Progenitor cell of endocrine pancreas (in vitro differentiated cells): Measurements from ENCODE around the gene TMIGD3. TPM values are rescaled to one million over a fixed set of nuclear protein-coding genes. Genes with fewer than 3 reads are reported as not detected.

Experiments
- DNase-seq: peaks from one replicate; pipeline ENCODE4 v3.0.0; 2021; ENCODE audit warnings: low spot score; ENCODE audit not compliant: unreplicated experiment
- H3K27ac Mint-ChIP-seq: 2 replicates; pipeline ENCODE4 v1.8.0; 2021; ENCODE audit warnings: mild to moderate bottlenecking, moderate library complexity, mixed read lengths
- H3K27me3 Mint-ChIP-seq: 2 replicates; pipeline ENCODE4 v1.8.0; 2021; ENCODE audit warnings: mixed read lengths
- H3K36me3 Mint-ChIP-seq: 2 replicates; pipeline ENCODE4 v1.8.0; 2022; ENCODE audit warnings: mixed read lengths; ENCODE audit not compliant: insufficient read depth
- H3K4me1 Mint-ChIP-seq: 2 replicates; pipeline ENCODE4 v1.8.0; 2021; ENCODE audit warnings: low read depth, mixed read lengths
- H3K4me3 Mint-ChIP-seq: 2 replicates; pipeline ENCODE4 v1.8.0; 2021; ENCODE audit warnings: low read depth, mild to moderate bottlenecking, moderate library complexity, mixed read lengths
- H3K9me3 Mint-ChIP-seq: 2 replicates; pipeline ENCODE4 v1.8.0; 2021; ENCODE audit warnings: low read depth, mixed read lengths
- total RNA-seq: library from RNA; stranded (reverse); gene quantifications from 2 replicates; pipeline ENCODE4 v1.2.1, GENCODE V29; 2021
- TF ChIP-seq, protein P1 (sequence below): fragments of 200-600 bp; sonication (generic); IDR thresholded peaks from one replicate; pipeline ENCODE4 v1.5.0; 2021; ENCODE audit warnings: antibody characterized with exemption, mild to moderate bottlenecking; ENCODE audit not compliant: unreplicated experiment

Gene TMIGD3
- total RNA-seq, 1 donor from 2014 or later = not detected

DNA sequence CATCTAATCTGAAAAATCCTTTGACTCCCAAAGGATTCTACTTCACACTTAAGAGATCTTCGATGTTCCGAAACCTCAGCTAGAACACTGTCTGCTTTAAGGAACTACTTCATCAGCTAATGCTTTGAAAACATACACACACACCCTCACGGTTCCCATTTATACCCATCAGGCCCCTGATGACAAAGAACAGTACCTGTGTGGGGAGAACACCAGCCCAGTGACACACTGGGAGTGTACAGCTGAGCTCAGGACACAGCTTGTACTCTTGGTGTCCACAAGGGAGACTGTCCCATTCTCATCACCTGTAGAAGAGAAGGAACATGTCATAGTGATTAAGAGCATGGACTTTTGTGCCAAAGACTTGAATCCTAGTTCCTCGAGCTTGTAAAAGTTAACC lies 61.0 kb downstream of the TMIGD3 start:
- H3K9me3 Mint-ChIP-seq = no peaks in the 10 kb centered on the region
- peaks cover 59% of the 10 kb centered on the region for H3K36me3 Mint-ChIP-seq
- TF ChIP-seq, protein P1, sequence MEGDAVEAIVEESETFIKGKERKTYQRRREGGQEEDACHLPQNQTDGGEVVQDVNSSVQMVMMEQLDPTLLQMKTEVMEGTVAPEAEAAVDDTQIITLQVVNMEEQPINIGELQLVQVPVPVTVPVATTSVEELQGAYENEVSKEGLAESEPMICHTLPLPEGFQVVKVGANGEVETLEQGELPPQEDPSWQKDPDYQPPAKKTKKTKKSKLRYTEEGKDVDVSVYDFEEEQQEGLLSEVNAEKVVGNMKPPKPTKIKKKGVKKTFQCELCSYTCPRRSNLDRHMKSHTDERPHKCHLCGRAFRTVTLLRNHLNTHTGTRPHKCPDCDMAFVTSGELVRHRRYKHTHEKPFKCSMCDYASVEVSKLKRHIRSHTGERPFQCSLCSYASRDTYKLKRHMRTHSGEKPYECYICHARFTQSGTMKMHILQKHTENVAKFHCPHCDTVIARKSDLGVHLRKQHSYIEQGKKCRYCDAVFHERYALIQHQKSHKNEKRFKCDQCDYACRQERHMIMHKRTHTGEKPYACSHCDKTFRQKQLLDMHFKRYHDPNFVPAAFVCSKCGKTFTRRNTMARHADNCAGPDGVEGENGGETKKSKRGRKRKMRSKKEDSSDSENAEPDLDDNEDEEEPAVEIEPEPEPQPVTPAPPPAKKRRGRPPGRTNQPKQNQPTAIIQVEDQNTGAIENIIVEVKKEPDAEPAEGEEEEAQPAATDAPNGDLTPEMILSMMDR = no peak
- H3K27me3 Mint-ChIP-seq = no peaks in the 10 kb centered on the region
- peak overlapping the region; percentile 33 for H3K27ac Mint-ChIP-seq
- no peak overlapping the region for H3K4me3 Mint-ChIP-seq
- no peak for DNase-seq
- peaks cover 45% of the 10 kb centered on the region for H3K4me1 Mint-ChIP-seq

DNA sequence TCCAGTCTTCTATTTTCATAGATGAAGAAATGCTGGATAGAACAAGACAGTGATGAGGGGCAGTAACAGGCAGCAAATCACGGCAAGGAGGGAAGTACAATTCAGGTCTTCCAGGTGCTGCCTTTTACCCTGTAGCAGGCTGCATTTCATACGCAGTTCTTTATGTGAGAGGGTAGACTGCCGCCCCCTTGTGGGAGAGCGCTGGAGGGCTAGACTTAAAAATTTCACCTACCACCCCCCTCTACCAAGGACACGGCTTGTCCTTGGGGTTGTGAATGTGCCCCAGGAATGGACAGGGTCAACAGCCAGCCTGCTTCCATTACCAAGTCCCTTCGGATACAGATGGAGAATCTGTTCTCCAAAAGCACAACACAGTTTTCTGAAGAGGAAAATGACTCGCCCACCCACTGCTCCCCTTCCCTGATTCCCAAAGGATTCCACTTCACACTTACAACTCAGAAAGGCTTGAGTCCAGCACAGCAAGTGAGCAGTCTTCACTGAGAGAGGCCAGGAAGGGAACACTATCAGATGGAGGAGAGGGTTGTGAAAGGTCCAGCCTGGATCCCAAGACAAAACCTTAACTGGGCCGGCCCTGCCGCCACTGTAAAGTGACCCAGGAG lies 61.8 kb downstream of the TMIGD3 start:
- Mint-ChIP-seq H3K36me3 (peaks cover 62% of the 10 kb centered on the region), H3K27me3 (no peaks in the 10 kb centered on the region), H3K4me3 (no peak overlapping the region), H3K27ac (no peak overlapping the region), H3K9me3 (no peaks in the 10 kb centered on the region), H3K4me1 (peaks cover 37% of the 10 kb centered on the region)
- peak; percentile 28 for DNase-seq
- TF ChIP-seq, protein P1 = peak; percentile 71

DNA sequence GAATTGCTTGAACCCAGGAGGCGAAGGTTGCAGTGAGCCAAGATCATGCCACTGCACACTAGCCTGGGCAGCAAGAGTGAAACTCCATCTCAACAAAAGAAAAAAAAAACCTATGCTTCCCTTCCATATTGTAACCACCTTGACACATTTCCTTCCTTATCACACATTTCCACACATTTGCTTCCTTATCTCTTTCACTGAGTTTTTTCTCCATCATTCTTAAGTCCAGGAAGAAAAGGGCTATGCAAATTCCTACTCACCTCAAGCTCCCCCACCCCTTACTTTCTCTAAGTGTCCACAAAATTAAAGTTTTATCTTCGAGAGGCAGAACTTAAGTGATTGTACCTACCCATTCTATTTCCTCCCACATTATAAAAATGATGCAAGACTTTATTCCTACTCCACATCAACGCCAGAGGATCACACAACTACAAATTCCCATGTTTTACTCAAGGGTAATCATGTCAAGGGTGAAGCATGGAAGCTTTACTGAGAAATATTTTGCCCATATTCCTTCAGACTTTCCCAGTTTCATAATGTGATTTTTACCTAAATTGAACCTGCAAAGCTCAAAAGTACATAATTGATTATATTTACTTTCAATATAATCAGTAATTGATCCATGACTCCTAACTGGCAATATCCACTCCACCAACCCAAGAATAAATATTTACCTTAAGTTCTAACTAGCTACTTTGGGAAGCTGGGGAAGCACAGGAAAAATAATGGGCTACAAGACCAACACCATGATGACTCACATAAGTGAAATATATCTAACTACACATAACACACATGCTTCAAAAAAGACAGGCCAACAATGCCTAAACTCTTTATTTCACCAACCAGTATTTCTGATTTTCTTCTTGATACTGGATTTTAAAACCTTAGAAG lies 63.7 kb downstream of the TMIGD3 start:
- no peak for DNase-seq
- no peak overlapping the region for H3K4me3 Mint-ChIP-seq
- no peaks in the 10 kb centered on the region for H3K27me3 Mint-ChIP-seq
- peaks cover 55% of the 10 kb centered on the region for H3K36me3 Mint-ChIP-seq
- no peaks in the 10 kb centered on the region for H3K9me3 Mint-ChIP-seq
- H3K4me1 Mint-ChIP-seq = peaks cover 25% of the 10 kb centered on the region
- TF ChIP-seq, protein P1 = no peak
- peak overlapping the region; percentile 54 for H3K27ac Mint-ChIP-seq

DNA sequence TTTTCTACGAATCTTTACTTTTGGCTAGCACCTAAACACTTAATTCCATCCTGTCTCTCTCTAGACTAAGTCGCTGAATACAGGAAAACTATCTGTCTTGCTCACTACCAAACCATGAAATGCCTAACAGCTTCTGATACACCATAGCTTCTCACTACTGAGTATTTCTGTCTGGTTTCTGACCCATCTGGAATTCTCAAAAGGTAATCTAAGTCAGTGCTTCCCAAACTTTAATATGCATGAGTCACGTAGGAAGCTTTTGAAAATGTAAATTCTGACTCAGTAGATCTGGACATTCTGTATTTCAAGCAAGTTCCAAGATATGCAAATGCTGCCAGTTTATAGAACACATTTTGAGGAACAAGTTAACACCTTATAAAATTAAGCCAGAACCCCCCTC lies 66.7 kb downstream of the TMIGD3 start:
- Mint-ChIP-seq H3K9me3 (no peaks in the 10 kb centered on the region), H3K4me1 (peaks cover 27% of the 10 kb centered on the region), H3K4me3 (no peak overlapping the region), H3K27ac (no peak overlapping the region), H3K36me3 (peaks cover 28% of the 10 kb centered on the region), H3K27me3 (no peaks in the 10 kb centered on the region)
- TF ChIP-seq, protein P1 = no peak
- DNase-seq = no peak

Other genes with a start within 250 kb of the TMIGD3 start
- gene CHIA, start 212.8 kb downstream of the TMIGD3 start, total RNA-seq = not detected in 2 replicates
- gene OVGP1, start 75.9 kb downstream of the TMIGD3 start, total RNA-seq = 3.1 and 3.9 TPM in 2 replicates
- gene WDR77, start 54.4 kb downstream of the TMIGD3 start, total RNA-seq = 91.2 and 93.6 TPM in 2 replicates
- 212 and 214 TPM in 2 replicates for gene ATP5PB, start 54.2 kb downstream of the TMIGD3 start, total RNA-seq
- 0.55 and 0.69 TPM in 2 replicates for gene C1orf162, start 29.6 kb downstream of the TMIGD3 start, total RNA-seq
- not detected in 2 replicates for gene ADORA3, start within 50 bp of the TMIGD3 start, total RNA-seq
- 36.6 and 38.8 TPM in 2 replicates for gene RAP1A, start 116.2 kb upstream of the TMIGD3 start, total RNA-seq
- 4.4 and 5.8 TPM in 2 replicates for gene INKA2, start 235.8 kb upstream of the TMIGD3 start, total RNA-seq